Measurements from ENCODE around the gene STXBP6. TPM values are rescaled to one million over a fixed set of nuclear protein-coding genes. Genes with fewer than 3 reads are reported as not detected.
A peak's percentile ranks its signal among the peaks of the same experiment; 100 is the strongest.

The STXBP6 gene
- total and polyA plus RNA-seq, 2 of the 13 experiments (the other 11 are each of a cell fraction or from before 2014, with no cell fraction given): 35.3 to 42.8 TPM

DNA sequence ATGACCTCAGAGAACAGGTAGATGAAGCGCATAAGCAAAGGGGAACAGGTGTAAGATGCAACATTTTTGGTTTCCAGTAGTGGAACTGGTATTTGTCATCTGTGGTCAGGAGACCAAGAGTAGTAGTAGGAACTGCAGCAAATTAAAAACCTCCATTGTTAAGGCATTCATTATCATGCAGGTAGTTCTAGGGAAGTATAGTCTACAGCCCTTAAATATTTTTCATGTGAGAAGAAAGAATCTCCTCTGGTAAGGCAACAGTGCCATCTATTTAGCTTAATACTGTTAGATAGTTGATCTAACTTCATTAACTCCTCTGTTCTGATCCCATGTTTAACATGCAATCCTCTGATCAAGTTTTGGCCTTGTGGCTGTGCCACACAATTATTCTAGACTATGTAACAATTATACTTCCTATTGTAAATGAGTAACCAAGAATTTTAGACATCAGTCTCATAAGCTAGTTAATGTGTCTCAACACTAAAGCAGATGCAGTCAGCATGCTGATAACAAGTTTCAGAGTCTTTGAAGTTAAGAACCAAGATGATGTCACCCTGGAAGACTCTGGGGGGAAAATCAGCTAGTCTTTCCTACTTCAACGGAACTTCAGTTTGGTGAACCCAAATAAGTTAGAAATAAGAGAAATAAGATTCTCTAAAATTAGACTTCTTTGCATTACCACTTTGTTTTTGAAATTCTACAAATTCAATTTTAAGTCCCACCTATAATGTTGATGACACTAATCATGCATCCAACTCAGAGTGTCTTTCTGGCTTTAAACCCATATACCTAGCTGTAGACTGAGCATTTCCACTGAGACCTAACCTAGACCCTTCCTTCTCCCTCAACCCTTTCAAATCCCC is 70.9 kb downstream of the STXBP6 start (continued):
- no peak for TF ChIP-seq RBM22 (optimal IDR thresholded peaks at IDR 0.05; ENCODE audit: low read length)
- TF ChIP-seq ERF (CRISPR knock-in tag; IDR thresholded peaks at IDR 0.05): no peak
- no peak for TF ChIP-seq PRPF4 (IDR thresholded peaks at IDR 0.05; ENCODE audit: low read depth, low read length, poor library complexity, severe bottlenecking)
- TF ChIP-seq ZNF558 (CRISPR knock-in tag; IDR thresholded peaks at IDR 0.05; ENCODE audit: borderline replicate concordance): no peak
- no peak for TF ChIP-seq SMARCC2 (IDR thresholded peaks at IDR 0.05)
- no peak for TF ChIP-seq ZNF451 (CRISPR knock-in tag; IDR thresholded peaks at IDR 0.05)
- no peak for TF ChIP-seq ZNF224 (CRISPR knock-in tag; IDR thresholded peaks at IDR 0.05)
- TF ChIP-seq NFKBIZ (CRISPR knock-in tag; IDR thresholded peaks at IDR 0.05): 0 out of 2 replicates have a peak, but pooled peaks have one; percentile 49
- peak; percentile 90; the same call in 1 of the 2 replicates for TF ChIP-seq SOX5 (CRISPR knock-in tag; IDR thresholded peaks at IDR 0.05; ENCODE audit: borderline replicate concordance)
- TF ChIP-seq, protein P1, sequence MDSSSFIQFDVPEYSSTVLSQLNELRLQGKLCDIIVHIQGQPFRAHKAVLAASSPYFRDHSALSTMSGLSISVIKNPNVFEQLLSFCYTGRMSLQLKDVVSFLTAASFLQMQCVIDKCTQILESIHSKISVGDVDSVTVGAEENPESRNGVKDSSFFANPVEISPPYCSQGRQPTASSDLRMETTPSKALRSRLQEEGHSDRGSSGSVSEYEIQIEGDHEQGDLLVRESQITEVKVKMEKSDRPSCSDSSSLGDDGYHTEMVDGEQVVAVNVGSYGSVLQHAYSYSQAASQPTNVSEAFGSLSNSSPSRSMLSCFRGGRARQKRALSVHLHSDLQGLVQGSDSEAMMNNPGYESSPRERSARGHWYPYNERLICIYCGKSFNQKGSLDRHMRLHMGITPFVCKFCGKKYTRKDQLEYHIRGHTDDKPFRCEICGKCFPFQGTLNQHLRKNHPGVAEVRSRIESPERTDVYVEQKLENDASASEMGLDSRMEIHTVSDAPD (CRISPR knock-in tag; IDR thresholded peaks at IDR 0.05): no peak
- TF ChIP-seq, protein P2, sequence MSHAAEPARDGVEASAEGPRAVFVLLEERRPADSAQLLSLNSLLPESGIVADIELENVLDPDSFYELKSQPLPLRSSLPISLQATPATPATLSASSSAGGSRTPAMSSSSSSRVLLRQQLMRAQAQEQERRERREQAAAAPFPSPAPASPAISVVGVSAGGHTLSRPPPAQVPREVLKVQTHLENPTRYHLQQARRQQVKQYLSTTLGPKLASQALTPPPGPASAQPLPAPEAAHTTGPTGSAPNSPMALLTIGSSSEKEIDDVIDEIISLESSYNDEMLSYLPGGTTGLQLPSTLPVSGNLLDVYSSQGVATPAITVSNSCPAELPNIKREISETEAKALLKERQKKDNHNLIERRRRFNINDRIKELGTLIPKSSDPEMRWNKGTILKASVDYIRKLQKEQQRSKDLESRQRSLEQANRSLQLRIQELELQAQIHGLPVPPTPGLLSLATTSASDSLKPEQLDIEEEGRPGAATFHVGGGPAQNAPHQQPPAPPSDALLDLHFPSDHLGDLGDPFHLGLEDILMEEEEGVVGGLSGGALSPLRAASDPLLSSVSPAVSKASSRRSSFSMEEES (CRISPR knock-in tag; IDR thresholded peaks at IDR 0.05): 0 out of 2 replicates have a peak, but pooled peaks have one; percentile 25
- no peak for TF ChIP-seq KDM4B (CRISPR knock-in tag; IDR thresholded peaks at IDR 0.05)
- TF ChIP-seq SMAD1 (CRISPR knock-in tag; IDR thresholded peaks at IDR 0.05; ENCODE audit: borderline replicate concordance, low read depth): no peak
- TF ChIP-seq, protein P3, sequence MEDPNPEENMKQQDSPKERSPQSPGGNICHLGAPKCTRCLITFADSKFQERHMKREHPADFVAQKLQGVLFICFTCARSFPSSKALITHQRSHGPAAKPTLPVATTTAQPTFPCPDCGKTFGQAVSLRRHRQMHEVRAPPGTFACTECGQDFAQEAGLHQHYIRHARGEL (CRISPR knock-in tag; IDR thresholded peaks at IDR 0.05): no peak
- TF ChIP-seq ZNF883 (CRISPR knock-in tag; IDR thresholded peaks at IDR 0.05; ENCODE audit: not compliant biosample characterization): no peak
- no peak for TF ChIP-seq ZSCAN12 (CRISPR knock-in tag; IDR thresholded peaks at IDR 0.05)
- TF ChIP-seq, protein P4, sequence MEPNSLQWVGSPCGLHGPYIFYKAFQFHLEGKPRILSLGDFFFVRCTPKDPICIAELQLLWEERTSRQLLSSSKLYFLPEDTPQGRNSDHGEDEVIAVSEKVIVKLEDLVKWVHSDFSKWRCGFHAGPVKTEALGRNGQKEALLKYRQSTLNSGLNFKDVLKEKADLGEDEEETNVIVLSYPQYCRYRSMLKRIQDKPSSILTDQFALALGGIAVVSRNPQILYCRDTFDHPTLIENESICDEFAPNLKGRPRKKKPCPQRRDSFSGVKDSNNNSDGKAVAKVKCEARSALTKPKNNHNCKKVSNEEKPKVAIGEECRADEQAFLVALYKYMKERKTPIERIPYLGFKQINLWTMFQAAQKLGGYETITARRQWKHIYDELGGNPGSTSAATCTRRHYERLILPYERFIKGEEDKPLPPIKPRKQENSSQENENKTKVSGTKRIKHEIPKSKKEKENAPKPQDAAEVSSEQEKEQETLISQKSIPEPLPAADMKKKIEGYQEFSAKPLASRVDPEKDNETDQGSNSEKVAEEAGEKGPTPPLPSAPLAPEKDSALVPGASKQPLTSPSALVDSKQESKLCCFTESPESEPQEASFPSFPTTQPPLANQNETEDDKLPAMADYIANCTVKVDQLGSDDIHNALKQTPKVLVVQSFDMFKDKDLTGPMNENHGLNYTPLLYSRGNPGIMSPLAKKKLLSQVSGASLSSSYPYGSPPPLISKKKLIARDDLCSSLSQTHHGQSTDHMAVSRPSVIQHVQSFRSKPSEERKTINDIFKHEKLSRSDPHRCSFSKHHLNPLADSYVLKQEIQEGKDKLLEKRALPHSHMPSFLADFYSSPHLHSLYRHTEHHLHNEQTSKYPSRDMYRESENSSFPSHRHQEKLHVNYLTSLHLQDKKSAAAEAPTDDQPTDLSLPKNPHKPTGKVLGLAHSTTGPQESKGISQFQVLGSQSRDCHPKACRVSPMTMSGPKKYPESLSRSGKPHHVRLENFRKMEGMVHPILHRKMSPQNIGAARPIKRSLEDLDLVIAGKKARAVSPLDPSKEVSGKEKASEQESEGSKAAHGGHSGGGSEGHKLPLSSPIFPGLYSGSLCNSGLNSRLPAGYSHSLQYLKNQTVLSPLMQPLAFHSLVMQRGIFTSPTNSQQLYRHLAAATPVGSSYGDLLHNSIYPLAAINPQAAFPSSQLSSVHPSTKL (CRISPR knock-in tag; IDR thresholded peaks at IDR 0.05): peak; percentile 95
- no peak for TF ChIP-seq ZNF768 (CRISPR knock-in tag; IDR thresholded peaks at IDR 0.05)
- TF ChIP-seq SMYD3 (CRISPR knock-in tag; IDR thresholded peaks at IDR 0.05): no peak
- TF ChIP-seq ATRX (CRISPR knock-in tag; IDR thresholded peaks at IDR 0.05; ENCODE audit: borderline replicate concordance): no peak
- TF ChIP-seq, protein P5, sequence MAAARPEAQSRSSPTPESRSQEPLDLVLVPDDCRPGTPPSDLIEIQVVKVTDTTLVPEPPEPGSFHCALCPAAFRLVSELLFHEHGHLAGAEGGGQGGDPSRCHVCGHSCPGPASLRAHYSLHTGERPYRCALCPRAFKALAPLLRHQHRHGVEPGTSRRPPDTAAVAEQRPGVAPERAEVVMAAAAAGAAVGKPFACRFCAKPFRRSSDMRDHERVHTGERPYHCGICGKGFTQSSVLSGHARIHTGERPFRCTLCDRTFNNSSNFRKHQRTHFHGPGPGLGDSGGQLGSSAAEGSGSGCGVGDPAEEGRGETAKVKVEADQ (CRISPR knock-in tag; IDR thresholded peaks at IDR 0.05; ENCODE audit: borderline replicate concordance): no peak
- TF ChIP-seq IRF2 (CRISPR knock-in tag; IDR thresholded peaks at IDR 0.05): 0 out of 2 replicates have a peak, but pooled peaks have one; percentile 24
- TF ChIP-seq SRY (CRISPR knock-in tag; IDR thresholded peaks at IDR 0.05): no peak

Data from HepG2 (cell line).